Smooth muscle cell (in vitro differentiated cells): ENCODE data around the gene PAGR1. TPM values are rescaled to one million over a fixed set of nuclear protein-coding genes. Genes with fewer than 3 reads are reported as not detected.

ENCODE experiments used
- DNase-seq: peaks from one replicate; lab custom pipeline; 2025; ENCODE audit not compliant: unreplicated experiment; lab: John Stamatoyannopoulos, UW
- H2AFZ ChIP-seq: fragments of 200-600 bp; sonication (generic); 2 replicates; pipeline ENCODE4 v1.6.0; 2016; ENCODE audit warnings: antibody characterized with exemption, low read depth, mild to moderate bottlenecking
- H3F3A ChIP-seq: fragments of 200-600 bp; sonication (generic); 2 replicates; pipeline ENCODE4 v1.6.0; 2017; ENCODE audit warnings: antibody characterized with exemption, low read depth
- H3K27ac ChIP-seq: fragments of 200-600 bp; sonication (generic); 2 replicates; pipeline ENCODE4 v1.5.1; 2016; ENCODE audit warnings: low read depth, mild to moderate bottlenecking
- H3K27me3 ChIP-seq: fragments of 200-600 bp; sonication (generic); 2 replicates; pipeline ENCODE4 v1.6.1; 2016; ENCODE audit warnings: low read depth, mild to moderate bottlenecking
- H3K36me3 ChIP-seq: fragments of 200-600 bp; sonication (generic); 2 replicates; pipeline ENCODE4 v1.5.1; 2016; ENCODE audit warnings: low read depth
- H3K4me1 ChIP-seq: fragments of 200-600 bp; sonication (generic); 2 replicates; pipeline ENCODE4 v1.5.1; 2016; ENCODE audit warnings: low read depth
- H3K4me2 ChIP-seq: fragments of 200-600 bp; sonication (generic); 2 replicates; pipeline ENCODE4 v1.6.0; 2016; ENCODE audit warnings: mild to moderate bottlenecking
- H3K4me3 ChIP-seq: fragments of 200-600 bp; sonication (generic); 2 replicates; pipeline ENCODE4 v1.5.1; 2016; ENCODE audit warnings: mild to moderate bottlenecking
- H3K79me2 ChIP-seq: fragments of 200-600 bp; sonication (generic); 2 replicates; pipeline ENCODE4 v1.6.0; 2016; ENCODE audit warnings: low read depth, mild to moderate bottlenecking
- H3K9ac ChIP-seq: fragments of 200-600 bp; sonication (generic); 2 replicates; pipeline ENCODE4 v1.6.0; 2016; ENCODE audit warnings: low read depth
- H3K9me3 ChIP-seq: fragments of 200-600 bp; sonication (generic); replicated peaks from 2 replicates; pipeline ENCODE4 v1.5.1; 2016; ENCODE audit warnings: low read depth
- H4K20me1 ChIP-seq: fragments of 200-600 bp; sonication (generic); 2 replicates; pipeline ENCODE4 v1.6.0; 2016; ENCODE audit warnings: low read depth
- CTCF ChIP-seq: fragments of 200-600 bp; sonication (generic); IDR thresholded peaks from 2 replicates; pipeline ENCODE4 v1.5.1; 2017; ENCODE audit warnings: borderline replicate concordance, mild to moderate bottlenecking, antibody characterized with exemption; ENCODE audit not compliant: insufficient read depth, poor library complexity, severe bottlenecking
- WGBS: methylation state at CpG from one replicate; pipeline ENCODE4 v1.1.7; 2016; ENCODE audit warnings: low lambda C conversion rate; 5-methylcytosine and 5-hydroxymethylcytosine counted together
- polyA plus RNA-seq: library from polyadenylated mRNA; unstranded; fragments of >200 nt; fragmentation: Nextera tagmentation; extraction: Ambion mirVana; gene quantifications from 2 replicates; pipeline ENCODE4 v1.2.1, GENCODE V29; 2016
- total RNA-seq: library from RNA; depleted of rRNA; stranded (reverse); fragments of >200 nt; gene quantifications from 2 replicates; pipeline ENCODE4 v1.2.3, GENCODE V29; 2014

PAGR1 gene
- total and polyA plus RNA-seq, 2 experiments from 2014 or later, result 15.6 to 34.5 TPM

- WGBS, result 97% methylated on average over 21 of the region's 23 CpGs
- no peaks in the 10 kb centered on the region for H3K27me3 ChIP-seq
- no peak overlapping the region for H3K27ac ChIP-seq
- H4K20me1 ChIP-seq, result no peaks in the 10 kb centered on the region
- H3K4me1 ChIP-seq, result no peaks in the 10 kb centered on the region
- H3K9me3 ChIP-seq, result no peaks in the 10 kb centered on the region
- no peak for TF ChIP-seq CTCF
- H3K4me2 ChIP-seq, result no peak overlapping the region
- H3K9ac ChIP-seq, result no peak overlapping the region
- no peak for DNase-seq
- no peak overlapping the region for H2AFZ ChIP-seq
- H3F3A ChIP-seq, result no peaks in the 10 kb centered on the region
- no peak overlapping the region for H3K4me3 ChIP-seq
- H3K79me2 ChIP-seq, result no peaks in the 10 kb centered on the region
- no peaks in the 10 kb centered on the region for H3K36me3 ChIP-seq
These were observed 25.7 kb downstream of the PAGR1 start for GRCh38 chr16:29841631-29842030.

- no peak overlapping the region for H2AFZ ChIP-seq
These were observed 26.9 kb downstream of the PAGR1 start for GRCh38 chr16:29842732-29843346.

GRCh38 chr16:29843931-29844330 is 28.0 kb downstream of the PAGR1 start:
- Histone ChIP-seq H2AFZ (no peak overlapping the region), H3K36me3 (no peaks in the 10 kb centered on the region), H3F3A (no peaks in the 10 kb centered on the region), H3K9me3 (no peaks in the 10 kb centered on the region), H3K27me3 (no peaks in the 10 kb centered on the region), H3K9ac (no peak overlapping the region), H3K4me3 (no peak overlapping the region), H3K4me1 (no peaks in the 10 kb centered on the region), H3K4me2 (no peak overlapping the region), H4K20me1 (no peaks in the 10 kb centered on the region), H3K79me2 (no peaks in the 10 kb centered on the region), H3K27ac (no peak overlapping the region)
- TF ChIP-seq CTCF, result no peak
- no peak for DNase-seq
- 93% methylated on average over 8 of the region's 8 CpGs for WGBS

More at GRCh38 chr16:29842732-29843346, 26.9 kb downstream of the PAGR1 start:
- no peaks in the 10 kb centered on the region for H3F3A ChIP-seq
- no peaks in the 10 kb centered on the region for H3K79me2 ChIP-seq
- H3K27ac ChIP-seq, result no peak overlapping the region
- H3K4me2 ChIP-seq, result no peak overlapping the region
- H3K36me3 ChIP-seq, result no peaks in the 10 kb centered on the region
- 96% methylated on average over 9 of the region's 9 CpGs for WGBS
- H3K27me3 ChIP-seq, result no peaks in the 10 kb centered on the region
- no peak for DNase-seq
- no peaks in the 10 kb centered on the region for H3K4me1 ChIP-seq
- H4K20me1 ChIP-seq, result no peaks in the 10 kb centered on the region
- no peaks in the 10 kb centered on the region for H3K9me3 ChIP-seq
- H3K9ac ChIP-seq, result no peak overlapping the region
- no peak for TF ChIP-seq CTCF
- no peak overlapping the region for H3K4me3 ChIP-seq
